GM19324 (cell line): ENCODE data around the gene RABGEF1.
"Not testable (repeated sequence)": the region's sequence is repeated elsewhere in the genome, so short reads cannot be mapped to it uniquely, and the experiment has no call there.

Experiments
- ATAC-seq: cut with Tn5 transposase; IDR thresholded peaks from one replicate; pipeline ENCODE4 v1.9.1; 2021; ENCODE audit warnings: mild to moderate bottlenecking, moderate library complexity; ENCODE audit not compliant: unreplicated experiment, low FRiP score

RABGEF1 gene

GRCh38 chr7:66800591-66800990 is 60.1 kb downstream of the RABGEF1 start:
- no peak for ATAC-seq

DNA sequence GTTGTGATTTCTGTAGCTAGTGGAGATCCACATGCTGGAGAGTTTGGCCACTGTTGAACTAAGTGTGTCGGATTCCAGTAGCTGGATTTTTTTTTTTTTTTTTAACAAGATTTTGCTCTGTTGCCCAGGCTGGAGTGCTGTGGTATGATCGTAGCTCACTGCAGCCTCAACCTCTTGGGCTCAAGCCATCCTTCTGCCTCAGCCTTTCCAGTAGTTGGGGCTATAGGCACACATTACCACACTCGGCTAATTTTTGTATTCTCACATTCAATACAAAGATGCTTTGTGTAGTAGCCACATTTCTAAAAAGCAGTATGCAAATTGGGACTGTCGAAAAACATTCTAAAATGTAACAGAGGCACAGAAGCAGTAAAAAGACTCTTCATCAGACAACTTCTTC is 63.5 kb downstream of the RABGEF1 start:
- ATAC-seq, result no peak

DNA sequence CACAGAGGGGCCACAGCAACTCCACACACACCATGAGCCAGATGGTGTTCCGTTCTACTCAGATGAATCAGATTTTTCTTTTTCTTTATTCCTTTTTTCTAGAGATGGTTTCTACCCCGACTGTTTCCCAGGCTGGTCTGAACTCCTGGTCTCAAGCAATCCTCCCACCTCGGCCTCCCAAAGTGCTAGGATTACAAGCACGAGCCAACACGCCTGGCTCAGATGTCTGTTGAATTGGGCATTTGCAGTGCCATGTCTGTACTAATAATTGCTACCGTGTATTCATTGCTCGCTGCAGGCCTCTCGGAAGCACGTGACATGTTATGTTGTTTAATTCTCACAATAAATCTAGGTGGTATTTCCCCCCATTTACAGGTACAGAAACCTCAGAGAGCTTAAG is 67.2 kb downstream of the RABGEF1 start:
- no peak for ATAC-seq

DNA sequence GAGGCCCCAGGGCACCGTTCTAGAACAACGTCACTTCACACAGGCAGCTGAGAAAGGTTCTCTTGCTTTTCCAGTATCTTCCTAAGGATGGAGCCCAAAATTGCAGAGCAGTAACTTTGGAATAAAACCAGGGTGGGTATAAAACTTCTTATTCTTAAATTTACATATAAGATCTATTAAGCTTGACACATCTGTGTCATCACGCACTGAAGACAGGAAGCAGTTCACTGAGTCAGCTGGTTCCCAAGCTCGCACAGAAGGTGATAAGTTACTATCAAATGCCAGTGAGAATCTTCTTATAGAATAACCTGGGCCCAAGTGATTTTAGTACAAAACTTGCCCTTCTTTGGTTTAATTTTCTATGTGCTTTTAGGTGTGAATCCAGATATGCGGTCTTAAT is 70.2 kb downstream of the RABGEF1 start:
- no peak for ATAC-seq

DNA sequence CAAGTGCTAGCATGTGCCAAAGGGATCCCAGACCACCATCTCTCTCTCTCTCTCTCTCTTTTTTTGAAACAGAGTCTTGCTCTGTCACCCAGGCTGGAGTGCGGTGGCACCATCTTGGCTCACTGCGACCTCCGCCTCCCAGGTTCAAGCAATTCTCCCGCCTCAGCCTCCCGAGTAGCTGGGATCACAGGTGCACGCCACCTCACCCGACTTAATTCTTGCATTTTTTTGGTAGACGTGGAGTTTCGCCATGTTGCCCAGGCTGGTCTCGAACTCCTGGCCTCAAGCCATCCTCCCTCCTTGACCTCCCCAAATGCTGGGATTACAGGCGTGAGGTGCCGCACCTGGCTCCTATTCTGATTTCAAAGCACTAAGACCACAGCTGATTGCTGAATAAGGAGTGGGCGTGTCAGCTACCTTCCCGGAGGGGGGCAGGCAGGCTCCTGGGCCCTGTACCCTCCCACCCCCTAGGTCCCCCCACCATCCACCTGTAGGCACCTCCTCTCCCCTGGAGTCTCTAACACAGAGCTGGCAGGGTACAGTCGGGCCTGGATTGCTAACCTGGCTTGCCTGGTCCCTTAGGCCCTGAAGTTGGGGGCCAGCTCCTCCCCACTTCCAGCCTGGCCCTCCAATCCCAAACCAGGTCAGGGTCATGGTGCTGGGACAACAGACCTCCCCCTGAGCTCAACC is 74.8 kb downstream of the RABGEF1 start:
- not testable (repeated sequence) for ATAC-seq

DNA sequence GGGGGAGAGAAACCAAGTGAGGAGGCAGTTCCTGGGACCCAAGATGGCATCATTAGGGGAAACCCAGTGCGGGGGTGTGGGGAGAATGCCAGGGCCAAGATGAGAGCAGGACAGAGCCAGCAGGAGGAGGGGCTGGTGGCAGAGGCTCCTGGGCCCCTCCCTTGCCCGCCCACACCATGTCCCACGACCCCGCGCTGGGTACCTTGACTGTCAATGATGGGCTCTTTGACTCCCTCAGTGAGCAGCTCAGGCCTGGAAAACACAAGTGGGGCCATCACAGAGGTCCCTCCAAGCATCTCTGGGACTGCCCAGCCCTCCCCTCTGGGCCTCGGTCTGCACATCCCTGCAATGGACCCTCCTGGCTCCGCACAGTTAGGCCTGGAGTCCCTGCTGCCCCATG is 75.4 kb downstream of the RABGEF1 start:
- no peak for ATAC-seq

- not testable (repeated sequence) for ATAC-seq
Observed at GRCh38 chr7:66816658-66817057, 76.1 kb downstream of the RABGEF1 start.

DNA sequence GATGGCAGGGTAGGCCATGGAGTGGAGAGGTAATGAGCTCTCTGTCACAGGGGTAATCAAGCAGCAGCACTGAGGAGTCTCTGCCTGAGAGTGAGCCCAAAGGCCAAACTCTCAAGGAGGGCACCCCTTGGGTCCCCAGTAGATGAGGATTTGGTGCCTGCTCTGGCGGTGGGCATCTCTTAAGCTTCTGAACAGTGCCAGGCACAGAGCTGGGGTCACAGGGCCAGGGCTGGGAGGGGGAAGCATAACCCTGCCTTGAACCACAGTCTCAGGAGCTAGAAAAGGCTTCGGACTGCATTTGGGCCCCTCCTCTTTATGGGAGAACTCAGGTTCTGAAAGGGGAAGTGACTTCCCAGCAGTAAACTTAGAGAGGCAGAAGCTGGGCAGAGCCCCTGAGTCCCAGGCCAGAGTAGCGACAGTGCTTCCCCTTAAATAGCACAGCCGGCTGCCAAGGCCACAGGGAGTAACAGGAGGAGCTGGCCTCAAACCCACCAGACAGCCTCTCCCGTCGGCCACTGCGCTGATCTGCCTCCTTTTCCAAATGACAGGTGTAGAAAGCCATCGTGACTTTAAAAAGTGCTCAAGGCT is 76.8 kb downstream of the RABGEF1 start:
- ATAC-seq, result not testable (repeated sequence)

GRCh38 chr7:66817956-66818355 is 77.4 kb downstream of the RABGEF1 start:
- ATAC-seq, result not testable (repeated sequence)

DNA sequence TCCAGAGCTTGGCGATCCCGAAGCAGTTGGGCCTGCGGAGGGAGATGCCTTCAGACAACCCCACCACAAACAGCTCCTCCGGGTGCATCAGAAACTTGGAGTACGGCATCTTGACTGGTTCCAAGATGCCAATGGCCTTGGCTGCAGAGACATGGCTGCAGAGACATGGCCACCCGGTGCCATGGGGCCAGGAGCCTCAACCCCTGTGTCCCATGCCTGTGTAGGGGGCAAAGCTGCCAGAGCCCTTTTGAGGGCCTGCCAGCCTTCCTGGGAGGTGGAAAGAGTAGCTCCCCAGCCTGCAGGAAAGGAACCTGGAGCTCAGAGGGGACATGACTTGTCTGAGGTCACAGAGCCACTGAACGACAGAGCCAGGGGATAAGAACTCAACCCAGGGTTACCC is 83.5 kb downstream of the RABGEF1 start:
- no peak for ATAC-seq

GRCh38 chr7:66825538-66825937 is 85.0 kb downstream of the RABGEF1 start:
- not testable (repeated sequence) for ATAC-seq

DNA sequence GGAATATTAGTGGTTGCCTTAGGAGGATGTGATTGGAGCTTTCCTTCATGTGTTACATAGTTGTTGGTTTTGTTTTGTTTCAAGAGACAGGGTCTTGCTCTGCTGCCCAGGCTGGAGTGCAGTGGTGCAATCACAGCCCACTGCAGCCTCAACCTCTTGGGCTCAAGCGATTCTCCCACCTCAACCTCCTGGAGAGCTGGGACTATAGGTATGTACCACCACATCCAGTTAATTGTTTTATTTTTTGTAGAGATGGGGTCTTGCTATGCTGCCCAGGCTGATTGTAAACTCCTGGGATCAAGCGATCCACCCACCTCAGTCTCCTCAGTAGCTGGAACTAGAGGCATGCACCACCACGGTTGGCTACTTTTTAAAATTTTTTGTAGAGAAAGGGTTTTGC is 86.1 kb downstream of the RABGEF1 start:
- ATAC-seq, result no peak

- not testable (repeated sequence) for ATAC-seq
Observed at GRCh38 chr7:66830976-66831375, 90.4 kb downstream of the RABGEF1 start.

GRCh38 chr7:66832531-66833351 is 92.2 kb downstream of the RABGEF1 start:
- ATAC-seq, result no peak

DNA sequence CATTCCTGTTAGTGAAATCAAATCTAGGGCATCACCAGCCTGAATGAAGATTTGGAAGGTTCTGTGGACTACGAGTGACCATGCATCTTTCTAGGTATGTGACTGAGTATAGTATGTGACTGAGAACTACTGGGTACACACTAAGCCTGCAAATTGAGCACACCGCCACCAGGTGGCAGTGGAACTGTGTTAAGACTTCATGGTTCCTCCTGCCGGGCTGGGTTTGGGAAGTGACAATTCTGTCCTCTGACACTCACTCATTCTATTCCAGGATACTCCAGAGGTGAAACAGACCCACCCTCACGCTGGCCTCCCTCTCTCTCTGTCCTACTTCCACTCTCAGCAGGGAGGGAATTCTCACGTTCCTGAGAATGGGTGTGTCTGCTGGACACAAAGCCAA is 96.5 kb downstream of the RABGEF1 start:
- ATAC-seq, result no peak

- no peak for ATAC-seq
Observed at GRCh38 chr7:66837661-66838060, 97.1 kb downstream of the RABGEF1 start.

- no peak for ATAC-seq
Observed at GRCh38 chr7:66839814-66840213, 99.3 kb downstream of the RABGEF1 start.

DNA sequence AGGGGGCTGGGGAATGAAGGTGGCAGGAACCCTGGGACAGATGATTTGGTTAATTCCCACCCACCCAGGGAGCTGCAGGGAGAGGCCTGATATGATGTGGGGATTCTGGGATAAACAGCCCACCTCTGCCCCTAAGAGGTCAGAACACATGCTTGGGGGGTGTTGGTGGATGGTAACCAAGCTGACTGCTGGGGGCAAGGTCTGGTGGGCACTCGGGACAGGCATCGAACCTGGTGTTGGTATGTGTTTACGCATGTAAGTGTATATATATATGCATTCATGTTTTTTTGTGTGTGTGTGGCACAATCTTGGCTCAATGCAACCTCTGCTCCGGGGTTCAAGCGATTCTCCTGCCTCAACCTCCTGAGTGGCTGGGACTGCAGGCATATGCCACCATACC is 99.8 kb downstream of the RABGEF1 start:
- no peak for ATAC-seq

- ATAC-seq, result no peak
Observed at GRCh38 chr7:66841898-66842297, 101.4 kb downstream of the RABGEF1 start.

- ATAC-seq, result not testable (repeated sequence)
Observed at GRCh38 chr7:66843492-66843891, 103.0 kb downstream of the RABGEF1 start.

DNA sequence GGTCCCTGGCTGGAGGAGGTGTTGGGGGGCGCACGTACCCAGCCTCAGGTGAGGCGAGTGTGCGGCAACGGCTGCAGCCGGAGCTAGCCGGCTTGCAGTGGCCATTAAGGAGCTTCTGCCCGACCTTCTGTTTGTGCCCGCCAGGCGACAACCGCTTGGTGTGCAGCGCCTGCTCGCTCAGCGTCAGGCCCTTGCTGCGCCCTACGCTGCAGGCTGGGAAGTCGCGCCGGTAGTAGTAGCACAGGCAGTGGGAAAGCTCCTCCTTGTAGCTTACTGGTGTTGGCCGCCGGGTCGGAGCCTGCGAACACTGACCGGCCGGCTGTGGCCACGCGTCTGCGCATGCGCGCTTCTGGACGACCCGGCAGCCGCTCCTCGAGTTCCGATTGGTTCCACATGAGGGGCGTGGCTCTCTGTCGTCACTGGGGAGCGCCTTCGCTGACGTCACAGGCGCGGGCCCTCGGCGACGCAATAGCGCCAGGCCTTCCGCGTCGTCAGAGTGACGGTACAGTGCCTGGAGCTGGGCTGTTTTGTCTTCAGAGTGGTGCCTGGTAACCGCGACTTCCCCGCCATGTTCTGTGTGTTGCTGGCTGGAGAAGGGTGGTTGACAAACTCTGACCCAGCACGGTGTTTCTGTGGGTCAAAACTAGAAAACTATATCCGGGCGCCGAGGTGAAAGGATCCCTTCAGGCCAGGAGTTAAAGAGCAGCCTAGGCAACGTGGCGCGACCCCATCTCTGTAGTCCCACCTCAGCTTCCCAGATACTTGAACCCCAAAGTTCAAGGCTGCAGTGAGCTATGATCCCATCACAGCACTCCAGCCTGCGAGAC is 104.2 kb downstream of the RABGEF1 start:
- peak; percentile 97 for ATAC-seq
